T-helper 1 cell treated with Interleukin-12 subunit alpha and Interleukin-12 subunit beta and Interleukin-4 antibody, amounts not matched to agents 30 ng/mL and 1 ng/mL, for 36 hours (primary cell): ENCODE data around the gene ZNF512B. TPM values are rescaled to one million over a fixed set of nuclear protein-coding genes. Genes with fewer than 3 reads are reported as not detected.

ENCODE experiments used
- intact Hi-C: fragments of 100-400 bp; cut with micrococcal nuclease; formaldehyde crosslinking; loops from one replicate; pipeline ENCODE4 v1.15.1; 2024
- total RNA-seq: library from RNA; stranded (reverse); gene quantifications from 2 replicates; pipeline ENCODE4 v1.2.3, GENCODE V29; 2022

Gene ZNF512B
- total RNA-seq, 1 donor from 2014 or later, result 29.0 TPM

DNA sequence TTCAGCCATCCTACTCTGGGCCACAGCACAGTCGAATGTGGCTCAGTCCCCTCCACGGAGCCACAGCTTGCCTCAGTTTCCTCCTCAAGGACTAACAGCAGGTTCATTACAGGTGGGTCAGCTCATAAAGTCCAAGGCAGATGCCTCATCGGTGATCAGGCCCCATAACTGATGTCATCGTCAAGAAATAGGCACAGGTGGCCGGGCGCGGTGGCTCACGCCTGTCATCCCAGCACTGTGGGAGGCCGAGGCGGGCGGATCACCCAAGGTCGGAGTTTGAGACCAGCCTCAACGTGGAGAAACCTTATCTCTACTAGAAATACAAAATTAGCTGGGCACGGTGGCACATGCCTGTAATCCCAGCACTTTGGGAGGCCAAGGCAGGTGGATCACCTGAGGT lies 17.0 kb downstream of the ZNF512B start:
- intact Hi-C loops, result no loop called here

DNA sequence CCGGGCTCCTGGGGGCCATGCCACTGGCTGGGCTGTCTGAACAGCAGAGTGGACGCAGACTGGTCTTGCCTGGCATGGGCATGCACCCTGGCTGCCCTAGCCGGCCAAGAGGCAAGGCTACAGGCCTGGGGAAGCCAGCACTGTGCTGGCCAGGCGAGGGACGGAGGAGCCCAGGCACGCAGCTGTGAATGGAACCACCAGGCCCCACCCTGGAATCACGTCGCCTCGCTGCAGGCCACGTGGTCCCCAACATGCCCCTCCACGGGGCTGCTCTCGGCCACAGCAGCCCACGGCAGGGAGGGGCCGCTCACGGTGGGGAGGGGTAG lies 17.6 kb downstream of the ZNF512B start:
- intact Hi-C loops, result no loop called here

DNA sequence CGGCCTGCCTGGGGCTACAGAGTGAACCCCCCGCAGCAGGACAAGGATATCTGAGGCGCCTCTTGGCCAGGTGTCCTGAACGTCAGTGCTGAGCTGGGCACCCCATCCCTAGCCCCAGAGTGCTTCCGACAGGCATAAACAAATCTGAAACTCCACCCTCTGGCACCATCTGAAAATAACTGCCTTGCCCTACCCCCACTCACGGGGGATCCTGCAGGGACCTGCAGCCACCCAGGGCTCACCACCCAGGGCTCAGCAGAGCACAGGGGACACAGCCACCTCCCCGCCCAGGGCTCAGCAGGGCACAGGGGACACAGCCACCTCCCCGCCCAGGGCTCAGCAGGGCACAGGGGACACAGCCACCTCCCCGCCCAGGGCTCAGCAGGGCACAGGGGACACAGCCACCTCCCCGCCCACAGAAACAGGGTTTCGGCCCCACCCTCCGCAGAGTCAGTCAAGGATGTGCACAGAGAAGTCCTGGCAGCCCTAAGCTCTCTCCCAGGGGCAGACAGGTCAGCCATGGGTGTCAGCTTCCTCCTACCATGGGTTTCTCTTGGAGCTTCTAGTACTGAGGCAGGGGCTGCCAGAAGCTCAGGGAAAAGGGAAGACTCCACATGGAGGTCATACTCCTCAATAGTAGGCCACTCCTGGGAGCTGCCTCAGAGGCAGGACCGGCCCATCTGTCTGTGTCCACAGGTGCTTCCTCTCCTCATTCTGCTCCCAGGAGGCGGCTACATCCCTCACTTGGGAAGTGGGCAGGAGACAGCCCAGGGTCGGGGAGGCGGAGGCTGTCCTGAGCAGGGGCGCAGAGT lies 18.1 kb downstream of the ZNF512B start:
- intact Hi-C loops, result no loop called here

DNA sequence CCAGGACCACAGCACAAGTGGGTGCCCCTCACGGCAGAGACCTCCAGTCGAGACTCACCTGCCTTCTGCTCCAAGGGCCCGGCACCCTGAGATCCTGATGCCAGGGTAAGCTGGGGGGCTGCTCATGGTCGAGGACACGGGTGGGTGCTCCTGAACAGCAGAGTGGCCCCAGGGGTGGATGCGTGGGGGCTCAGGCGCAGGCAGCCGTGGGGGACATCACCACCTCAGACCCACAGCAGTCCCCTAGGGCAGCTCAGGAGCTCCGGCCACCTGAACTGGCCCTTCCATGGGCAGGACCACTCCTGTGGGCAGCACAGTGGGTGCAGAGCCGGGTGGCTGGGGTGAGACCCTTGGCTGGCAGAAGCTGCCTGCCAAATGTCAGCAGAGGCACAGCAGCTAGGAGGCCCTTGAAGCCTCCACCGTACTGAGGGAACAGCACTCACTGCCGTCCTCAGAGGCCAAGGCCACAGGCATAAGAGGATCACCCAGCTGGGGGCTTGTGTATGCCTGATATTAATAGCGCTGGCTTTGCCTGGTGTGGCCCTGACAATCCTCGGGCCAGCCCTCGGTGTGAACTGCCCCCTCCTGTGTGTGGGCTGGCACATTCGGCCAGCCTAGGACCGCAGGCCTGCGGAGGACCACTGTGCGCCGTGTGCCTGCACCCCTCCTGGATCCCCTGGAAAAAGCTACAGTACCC lies 18.9 kb downstream of the ZNF512B start:
- intact Hi-C loops, result no loop called here

DNA sequence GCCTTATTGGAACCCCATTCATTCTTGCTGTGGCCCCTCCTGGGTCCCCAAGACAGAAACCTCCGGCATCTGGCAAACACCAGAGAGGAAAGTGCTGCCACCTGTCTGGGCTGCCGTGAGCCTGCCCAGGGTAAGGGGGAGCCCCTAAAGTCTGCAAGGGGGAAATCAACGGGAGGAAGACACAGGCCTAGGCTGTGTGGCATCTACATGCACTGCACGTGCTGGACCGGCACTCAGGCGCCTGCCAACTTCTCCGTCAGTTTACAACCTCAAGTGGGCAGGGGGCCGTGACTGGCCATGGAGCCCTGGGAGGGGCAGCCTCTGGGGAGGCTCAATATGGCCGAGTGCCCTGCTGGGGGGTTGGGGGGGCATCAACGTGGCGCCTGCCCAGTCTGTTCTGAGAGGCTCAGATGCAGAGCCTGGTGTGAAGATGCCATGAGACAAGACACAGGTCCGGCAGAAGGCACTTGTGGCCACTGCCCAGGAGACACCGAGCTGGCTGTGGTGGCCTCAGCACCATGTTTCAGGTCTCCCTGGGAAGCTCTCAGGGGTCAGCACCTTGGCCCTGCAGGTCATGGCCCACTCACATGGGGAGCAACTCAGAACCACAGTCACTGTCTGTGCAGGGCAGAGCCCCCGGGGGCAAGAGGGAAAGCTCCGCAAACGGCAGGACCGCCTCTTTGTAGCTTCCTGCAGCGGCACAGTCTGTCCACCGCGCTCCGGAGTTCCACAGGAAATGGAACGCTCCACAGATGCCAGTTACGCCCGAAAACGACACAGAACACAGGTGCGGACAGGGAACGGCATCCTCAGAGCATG lies 21.9 kb downstream of the ZNF512B start:
- intact Hi-C loops, result no loop called here

DNA sequence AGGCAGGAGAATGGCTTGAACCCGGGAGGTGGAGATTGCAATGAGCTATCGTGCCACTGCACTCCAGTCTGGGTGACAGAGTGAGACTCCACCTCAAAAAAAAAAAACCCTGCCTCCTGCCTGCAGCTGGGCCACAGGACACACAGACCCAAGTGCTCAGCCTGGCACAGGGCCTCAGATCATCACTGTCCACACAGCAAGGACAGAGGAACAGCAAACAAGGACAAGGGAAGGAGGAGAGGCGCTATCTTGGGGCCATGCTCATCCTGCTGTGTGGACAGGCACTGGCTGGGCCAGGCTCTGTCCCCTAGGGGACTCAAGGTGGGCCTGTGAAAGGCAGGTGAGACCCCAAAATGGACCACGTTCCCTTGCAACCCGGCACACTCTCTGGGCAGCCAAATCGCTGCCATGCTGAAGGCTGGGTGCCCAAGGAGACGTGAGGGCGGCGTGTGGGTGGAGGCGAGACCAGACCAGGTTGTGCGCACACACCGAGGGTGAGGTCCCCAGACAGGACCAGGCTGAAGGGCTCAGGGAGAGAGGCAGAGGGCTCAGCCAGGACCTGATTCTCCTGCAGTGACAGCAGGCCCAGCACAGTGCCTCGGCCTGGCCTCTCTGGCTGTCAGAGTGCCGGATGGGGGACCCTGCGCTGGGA lies 22.6 kb downstream of the ZNF512B start:
- intact Hi-C loops, result no loop called here

DNA sequence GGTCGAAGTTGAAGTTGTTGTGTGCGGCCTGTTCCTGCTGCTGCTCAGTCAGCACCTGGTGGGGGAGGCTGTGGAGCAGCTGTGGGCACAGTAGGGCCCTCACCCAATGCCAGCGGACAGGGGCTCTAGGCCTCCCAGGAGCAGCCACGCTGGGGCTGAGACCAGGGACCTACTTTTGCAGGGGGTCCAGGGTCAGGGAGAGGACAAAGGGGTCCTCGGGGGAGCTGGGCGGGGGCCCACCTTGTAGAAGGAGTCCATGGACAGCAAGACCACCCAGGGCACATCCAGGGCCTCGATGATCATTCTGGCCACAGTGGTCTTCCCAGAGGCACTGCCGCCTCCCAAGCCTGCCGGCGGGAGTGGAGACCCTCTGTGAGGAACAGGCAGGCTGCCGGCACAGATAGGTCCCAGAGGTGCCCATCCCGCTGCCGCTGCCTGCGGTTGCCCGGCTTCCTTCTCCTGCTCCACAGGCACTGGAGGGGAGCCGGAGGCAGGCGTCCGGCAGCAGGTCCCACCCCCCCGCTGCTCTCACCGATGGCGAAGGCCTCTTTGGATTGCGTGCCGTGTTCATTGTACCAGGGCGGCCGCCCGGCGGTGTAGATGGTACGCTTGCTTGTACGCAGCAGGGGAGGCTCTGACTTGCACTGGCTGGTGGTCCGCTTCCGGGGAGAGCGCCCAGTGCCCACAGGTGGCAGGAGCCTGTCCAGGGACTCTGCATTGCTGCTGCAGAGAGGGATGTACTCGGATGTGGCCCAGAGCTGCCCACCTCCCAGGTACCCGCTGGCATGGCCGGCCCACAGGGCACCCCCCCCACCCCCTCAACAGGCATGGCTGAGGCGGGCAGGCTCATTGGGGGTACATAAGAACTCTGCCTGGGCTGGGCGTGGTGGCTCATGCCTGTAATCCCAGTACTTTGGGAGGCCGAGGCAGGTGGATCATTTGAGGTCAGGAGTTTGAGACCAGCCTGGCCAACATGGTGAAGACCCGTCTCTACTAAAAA lies 23.5 kb downstream of the ZNF512B start:
- intact Hi-C loops, result no loop called here

DNA sequence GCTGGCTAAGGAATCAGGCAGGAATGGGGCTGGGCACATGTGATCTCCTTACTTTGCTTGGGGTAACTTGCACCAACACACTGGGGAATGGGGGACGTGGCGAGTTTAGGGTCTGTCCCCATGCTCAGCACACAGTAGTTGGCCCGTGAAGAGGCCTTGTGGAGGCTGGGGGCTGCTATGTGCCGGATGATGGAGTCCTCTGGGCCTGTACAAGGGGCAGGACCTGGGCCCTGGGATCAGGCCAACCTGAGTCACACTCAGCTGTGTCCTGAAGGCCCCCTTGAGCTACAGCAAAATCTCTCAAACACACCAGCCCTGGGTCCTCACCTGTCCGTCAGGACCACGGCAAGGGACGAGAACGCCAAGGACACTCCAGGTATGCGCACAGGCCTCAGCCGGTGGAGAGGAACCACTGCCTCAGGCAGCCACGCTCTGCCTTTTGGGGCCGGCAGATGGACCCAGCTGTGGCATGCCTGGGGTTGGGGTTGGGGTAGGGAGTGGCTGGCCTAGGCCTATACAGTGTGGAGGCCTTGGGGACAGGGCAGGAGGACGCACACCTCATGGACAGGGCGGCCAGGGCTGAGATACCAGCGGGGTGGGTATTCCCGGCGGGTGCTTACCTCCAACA lies 24.6 kb downstream of the ZNF512B start:
- intact Hi-C loops, result no loop called here

DNA sequence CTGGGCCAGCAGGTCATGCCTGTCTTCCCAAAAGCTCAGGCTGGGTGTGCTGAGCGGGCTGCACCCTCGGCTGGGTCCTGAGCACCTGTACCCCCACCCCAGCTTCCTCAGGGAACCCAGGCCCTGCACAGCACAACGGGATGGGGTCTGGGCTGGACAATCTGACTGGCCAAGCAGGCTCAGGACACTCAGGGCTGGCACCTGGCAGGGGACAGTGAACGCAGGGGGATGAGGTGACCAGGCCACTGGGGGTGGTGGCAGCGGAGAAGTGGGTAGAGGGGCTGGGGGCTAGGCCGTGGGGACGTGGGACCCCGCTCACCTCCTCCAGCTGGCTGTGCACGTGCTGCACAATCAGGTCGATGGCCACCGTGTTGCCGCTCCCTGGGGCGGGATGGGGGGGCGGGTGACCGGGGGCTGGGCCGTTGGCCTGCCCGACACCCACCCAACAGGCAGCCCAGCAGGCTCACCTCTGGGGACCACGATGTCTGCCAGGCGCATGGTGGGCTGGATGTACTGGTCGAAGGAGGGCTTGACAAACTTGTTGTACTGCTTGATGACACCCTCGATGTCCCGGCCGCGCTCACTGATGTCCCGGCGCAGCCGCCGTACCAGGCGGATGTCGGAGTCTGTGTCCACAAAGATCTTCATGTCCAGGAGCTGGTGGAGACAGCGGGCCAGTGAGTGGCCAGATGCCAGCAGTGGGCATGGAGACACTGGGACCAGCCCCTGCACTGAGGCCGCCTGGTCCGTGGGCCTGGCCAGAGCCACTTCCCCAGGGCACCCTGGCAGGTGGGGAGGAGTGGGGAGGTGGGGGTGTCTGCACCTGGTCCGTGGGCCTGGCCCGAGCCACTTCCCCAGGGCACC lies 25.4 kb downstream of the ZNF512B start:
- intact Hi-C loops, result no loop called here

DNA sequence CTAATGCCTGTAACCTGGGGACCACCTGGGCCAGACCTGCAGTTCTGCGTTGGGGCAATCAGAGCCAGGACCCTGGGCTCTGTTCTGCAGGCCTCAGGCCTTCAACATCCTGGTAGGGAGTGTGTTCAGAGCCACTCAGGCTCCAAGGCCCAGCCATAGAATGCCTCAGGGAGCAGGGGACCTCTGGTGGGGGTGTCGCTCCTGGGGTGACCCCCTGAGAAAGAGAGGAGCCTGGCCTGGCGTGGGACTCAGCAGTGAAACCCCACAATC lies 26.0 kb downstream of the ZNF512B start:
- intact Hi-C loops, result no loop called here

DNA sequence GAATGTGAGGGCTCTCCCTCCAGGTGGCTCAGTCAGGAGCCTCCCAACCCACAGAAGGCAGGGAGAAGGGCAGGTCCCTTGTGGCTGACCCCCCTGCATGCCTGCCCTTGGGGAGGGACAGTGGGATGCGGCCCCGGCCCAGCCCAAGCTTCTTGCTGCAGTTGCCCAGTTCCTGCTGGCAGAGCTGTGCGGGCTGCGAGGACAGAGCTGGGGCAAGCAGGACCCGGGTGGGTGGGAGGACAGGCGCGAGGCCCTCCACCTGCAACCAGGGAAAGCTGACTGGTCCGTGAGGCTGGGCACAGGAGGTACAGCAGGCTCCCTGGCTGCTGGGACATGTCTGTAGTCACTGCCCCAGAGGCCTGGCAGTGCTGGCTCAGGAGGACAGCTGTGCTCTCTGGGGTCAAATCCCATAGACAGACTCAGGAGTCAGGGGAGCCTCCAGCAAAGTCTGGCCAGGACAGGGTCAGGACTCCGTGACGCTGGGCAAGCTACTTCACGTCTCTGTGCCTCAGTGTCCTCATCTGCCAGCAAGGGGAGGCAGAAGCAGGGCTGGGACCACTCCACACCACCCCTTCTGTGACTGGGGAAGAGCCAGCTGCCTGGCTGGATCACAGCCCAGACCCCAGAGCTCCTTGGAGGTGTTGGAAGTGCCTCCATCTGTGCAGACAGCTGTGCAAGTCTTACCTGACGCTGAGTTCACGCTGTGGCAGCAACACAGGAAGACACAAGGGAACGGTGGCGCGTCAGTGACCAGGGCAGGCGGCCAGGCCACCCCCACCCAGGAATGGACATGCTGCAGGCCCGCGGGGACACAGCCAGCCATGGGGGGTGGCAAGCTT lies 26.5 kb downstream of the ZNF512B start:
- intact Hi-C loops, result no loop called here

DNA sequence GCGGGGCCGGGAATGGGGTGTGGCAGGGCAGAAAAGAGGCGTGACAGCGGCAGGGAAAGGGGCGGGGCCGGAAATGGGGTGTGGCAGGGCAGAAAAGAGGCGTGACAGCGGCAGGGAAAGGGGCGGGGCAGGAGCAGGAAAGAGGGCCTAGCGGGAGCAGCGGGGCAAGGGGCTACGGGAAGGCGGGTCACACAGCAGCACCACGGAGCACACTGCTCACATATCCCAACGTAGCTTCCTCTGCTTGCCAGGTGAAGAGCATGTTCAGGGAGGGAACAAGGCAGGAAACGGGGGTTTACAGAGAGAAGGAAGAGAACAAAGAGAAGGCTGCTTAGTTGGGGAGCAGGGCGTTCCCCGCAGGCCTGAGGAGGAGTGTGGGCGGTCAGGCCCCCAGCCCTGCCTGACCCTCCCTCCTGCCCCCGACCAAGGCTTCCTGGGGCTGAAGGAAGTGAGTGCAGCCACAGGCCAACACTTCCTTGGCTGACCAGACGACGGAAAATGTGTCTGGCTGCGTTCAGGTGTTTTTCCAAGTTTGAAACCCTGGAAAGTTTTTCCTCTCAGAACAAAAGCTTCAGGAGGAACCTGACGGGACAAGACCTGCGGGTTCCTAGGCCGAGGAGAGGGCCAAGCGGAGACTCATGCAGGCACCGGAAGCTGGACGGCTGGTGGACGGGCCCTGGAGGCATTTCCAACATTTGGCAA lies 27.3 kb downstream of the ZNF512B start:
- intact Hi-C loops, result no loop called here

DNA sequence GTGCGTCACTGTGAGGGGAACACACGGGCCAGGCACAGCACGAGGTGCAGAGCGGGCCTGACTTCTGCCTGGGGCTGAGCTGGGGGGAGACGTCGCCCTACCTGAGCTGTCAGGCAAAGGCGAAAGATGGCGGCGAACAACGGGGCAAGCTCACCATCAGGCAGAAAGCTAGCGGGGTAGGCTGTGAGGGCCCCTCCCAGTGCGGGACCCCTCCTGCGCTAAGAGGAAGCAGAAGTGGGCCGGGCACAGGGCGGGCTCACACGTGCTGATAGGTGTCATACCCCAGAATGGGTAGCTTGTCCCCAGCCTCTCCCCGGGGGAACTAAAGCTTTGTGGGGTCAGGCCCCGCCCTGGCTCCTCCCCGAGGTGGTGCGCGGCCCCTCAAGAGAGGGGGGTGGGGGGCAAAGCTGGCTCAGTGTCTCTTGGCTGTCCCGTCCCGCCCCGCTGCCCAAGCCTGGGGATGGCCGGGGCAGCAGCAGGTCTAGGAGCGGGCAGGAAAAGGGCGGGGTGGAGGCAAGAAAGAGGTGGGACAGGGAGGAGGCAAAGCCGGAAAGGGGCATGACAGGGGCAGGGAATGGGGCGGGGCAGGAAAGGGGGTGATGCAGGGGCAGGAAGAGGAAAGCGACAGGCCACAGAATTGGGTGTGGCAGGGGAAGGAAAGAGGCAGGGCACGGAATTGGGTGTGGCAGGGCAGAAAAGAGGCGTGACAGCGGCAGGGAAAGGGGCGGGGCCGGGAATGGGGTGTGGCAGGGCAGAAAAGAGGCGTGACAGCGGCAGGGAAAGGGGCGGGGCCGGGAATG lies 28.2 kb downstream of the ZNF512B start:
- intact Hi-C loops, result loop anchor here (1.0 to 2.0 kb wide), 4 partner anchors 39 to 388 kb away; partner anchors contain the start of gene TPD52L2

DNA sequence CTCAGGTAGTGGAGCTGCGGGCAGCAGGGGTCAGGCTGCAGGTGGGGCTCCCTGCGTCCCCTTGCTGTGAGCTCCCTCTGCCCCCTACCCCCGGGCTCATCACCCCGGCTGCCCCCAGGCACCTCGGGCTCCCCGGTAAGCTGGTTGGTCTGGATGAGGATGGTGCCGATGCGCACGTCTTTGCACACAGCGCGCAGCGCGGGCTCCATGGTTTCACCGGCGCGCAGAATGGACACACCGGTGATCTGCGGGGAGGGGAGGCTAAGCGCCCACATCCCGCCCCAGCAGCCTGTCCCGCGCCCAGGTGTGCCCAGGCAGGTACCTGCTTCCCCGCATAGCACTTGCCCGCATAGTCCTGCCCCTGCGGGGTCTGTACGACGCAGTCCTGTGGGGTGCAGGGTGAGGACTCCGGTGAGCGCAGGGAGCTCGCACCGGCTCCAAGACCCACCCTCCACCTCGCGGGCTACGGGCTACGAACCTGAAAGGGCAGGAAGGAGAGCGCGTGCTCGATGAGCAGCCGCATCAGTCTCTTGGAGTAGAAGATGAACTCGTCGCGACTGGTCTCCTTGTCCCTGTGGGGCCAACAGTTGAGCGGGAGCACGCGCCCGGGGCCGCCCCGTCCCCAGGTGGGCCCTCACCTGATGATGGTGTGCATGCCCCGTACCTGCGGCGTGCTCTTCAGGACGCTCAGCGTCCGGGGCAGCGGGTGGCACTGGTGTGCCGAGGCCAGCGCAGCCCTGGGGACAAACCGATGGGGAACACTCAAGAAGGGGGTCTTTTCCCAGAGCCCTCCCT lies 29.1 kb downstream of the ZNF512B start:
- intact Hi-C loops, result loop anchor here (1.0 to 2.0 kb wide), 4 partner anchors 38 to 387 kb away; partner anchors contain the start of gene TPD52L2

DNA sequence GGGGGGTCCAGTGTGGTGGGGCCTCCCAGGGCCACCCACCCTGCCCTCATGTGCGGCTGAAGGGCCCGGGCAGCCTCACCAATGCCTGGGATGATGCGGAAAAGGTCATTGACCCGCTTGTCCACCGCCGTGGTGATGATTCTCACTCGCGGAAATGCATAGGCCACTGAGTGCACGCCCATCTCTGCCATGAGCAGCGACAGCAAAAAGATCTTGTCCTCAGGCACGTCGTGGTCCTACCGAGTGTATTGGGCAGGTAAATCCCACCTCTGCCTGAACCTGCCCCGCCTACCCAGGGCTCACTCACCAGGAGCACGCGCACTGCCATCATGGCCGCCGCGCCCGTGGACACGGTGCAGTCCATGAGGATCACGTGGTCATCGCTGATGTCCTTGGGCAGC lies 29.7 kb downstream of the ZNF512B start:
- intact Hi-C loops, result loop anchor here (2.0 kb wide), 2 partner anchors 37 to 75 kb away; partner anchors contain the start of gene TPD52L2
